Stimulated activated CD4-positive, alpha-beta T cell treated with anti-CD3 and anti-CD28 coated beads, Interleukin-1b, Interleukin-23, amount 100 ng/mL, for 4 hours (primary cell): ENCODE data around the gene TENM3.

Source experiments
- DNase-seq, 2 donors: peaks; one replicate each; pipeline ENCODE4 v3.0.0-alpha.2; 2020; ENCODE audit warnings: low read depth in 2 of 2

Gene TENM3

DNA sequence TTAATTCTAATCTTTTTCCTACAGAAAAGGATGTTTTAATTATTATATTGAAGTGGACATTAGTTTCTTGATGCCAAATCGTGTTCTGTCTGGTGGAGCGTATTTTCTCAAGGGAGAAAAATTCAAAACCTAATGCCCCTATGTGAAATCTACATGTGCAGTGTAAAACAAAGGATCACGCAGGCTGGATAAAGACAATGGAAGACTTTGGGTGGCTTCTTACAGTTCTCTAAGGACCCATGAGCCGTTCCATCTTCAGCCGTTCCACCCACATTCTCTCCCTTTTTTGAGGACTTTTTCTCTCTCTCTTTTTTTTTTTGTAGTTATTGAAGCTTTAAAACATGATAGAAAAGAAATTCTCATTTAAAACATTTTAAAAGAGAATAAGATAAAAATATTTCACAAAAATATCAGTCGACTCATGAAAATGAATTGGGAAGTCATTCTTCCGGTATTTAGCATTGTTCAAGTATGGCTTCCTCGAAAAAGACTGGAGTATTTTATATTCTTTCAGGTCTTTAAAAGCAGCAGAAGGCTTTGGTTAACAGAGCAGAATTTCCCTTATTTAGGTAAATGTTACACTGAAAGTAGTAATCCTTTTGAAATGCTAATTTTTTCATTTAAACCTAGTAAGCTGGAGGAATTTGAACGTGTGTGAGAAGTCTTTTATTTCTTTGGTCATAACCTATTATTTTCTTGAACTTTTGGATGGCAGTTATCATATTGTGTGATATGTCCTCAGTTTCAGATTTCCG is 11.0 kb downstream of the TENM3 start:
- no peak for DNase-seq

DNA sequence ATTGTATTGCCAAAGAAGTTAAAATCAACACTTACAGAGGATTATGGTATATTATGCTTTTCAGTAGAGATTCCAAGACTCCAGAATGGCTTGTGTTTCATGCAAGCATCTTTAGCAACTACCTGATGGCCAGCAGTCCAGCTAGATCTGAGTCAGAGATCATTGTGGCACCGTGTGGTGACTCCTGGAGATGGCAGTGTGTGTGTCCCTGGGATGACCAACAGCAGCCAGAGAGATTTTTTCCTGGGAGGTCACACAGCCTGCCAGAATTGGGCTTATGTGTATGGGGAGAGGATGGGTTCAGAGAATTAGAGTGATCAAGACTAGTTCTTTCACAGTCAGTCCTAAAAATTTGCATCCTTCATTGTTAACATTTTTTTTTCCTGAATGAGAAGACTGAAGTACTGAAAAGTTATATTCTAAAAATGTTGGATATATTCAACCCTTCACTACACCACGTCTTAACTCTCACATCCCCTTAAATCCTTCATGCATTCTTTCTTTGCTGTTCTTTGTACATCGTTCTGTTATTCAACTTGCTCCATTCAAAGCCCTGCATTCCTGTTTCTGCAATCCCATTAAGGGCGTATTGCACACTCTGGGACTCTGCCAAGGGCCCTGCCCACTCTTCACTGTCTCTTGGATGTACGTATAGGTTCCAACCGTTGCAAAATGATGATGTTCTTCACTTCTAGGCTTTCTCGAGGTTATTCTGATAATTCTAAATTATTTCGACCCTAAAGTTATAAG is 12.4 kb downstream of the TENM3 start:
- DNase-seq: no peak

DNA sequence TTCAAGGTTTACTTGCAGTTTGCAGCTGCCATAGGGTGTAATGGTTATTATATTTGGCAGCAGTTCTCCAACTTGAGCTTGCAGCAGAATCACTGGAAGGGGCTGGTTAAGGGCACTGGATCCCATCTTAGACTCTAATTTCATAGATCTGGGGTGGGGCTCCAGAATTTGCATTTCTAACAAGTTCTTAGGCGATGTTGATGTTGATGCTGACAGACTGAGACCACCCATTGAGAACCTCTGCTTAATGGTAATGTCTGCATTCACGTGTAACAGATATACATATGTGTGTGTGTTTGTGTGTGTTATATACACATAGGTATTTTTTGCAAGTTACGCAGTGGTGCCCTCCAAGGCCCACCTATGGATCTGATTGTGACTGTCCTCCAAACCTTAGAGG is 13.8 kb downstream of the TENM3 start:
- DNase-seq: no peak

DNA sequence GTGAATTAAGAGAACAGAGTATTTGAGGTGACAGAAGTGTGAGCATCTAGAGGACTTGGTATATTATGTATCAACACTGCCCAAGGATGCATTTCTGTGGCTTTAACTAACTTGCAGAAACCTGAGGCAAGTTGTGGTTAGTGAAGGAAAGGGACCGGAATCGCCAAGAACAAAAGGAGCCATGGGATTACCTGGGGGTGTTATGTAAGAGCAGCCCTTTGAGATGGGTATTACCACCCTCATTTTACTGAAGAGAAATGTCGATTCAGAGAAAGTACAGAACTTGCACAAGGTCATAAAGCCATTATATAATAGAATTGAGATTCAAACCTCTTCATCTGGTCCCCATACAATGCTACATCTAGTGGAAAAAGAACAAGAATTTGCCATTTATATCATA is 14.3 kb downstream of the TENM3 start:
- no peak for DNase-seq

DNA sequence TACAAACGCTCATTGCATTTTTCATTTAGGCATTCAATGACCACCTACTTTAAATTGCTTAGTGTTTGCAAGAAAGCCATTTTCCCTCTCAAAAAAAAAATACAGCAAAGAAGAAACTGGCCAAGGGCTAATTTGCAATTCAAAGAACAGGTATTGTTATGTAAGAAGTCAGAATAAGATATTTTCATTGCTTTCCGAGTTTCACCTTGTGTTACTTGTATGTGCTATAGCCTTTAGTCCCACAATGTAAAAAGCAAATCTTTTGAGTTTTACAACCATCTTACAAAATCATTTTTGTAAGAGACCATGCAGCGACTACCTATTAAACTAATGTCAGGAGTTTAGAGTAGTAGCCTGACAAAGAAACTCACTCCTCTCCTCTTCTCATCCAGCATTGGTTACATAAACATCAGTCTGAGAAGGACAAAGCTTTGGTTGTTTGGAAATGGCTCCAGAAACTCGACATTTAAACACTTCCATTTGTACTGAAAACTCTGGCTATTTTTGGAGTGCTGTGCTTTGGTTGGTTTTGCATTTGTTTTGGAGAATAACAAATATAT is 15.3 kb downstream of the TENM3 start:
- no peak for DNase-seq

DNA sequence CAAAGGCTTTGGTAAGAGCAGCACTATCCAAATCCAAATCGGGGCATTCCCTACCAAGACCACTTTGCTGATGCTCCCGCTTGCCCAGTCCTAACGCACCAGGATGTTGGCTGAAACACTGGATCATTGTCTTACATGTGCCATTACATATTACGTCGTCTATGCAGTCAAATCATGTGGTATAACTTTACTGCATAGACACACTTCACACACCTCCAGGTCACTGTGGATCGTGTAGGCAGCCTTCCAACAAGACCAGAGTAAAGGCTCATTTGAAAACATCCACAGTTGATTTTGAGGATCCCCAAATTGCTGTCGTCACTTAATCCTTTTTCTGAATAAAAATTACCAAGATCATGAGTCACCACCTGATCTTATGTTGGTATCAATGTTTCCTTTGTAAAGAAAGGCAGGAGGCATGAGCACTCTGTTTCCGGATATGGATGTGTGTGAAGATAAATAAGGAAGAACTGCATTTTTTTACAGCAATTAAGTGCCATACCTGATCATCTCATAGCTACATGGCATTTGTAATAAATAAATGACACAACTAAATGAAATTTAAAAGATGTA is 18.5 kb downstream of the TENM3 start:
- DNase-seq: no peak

DNA sequence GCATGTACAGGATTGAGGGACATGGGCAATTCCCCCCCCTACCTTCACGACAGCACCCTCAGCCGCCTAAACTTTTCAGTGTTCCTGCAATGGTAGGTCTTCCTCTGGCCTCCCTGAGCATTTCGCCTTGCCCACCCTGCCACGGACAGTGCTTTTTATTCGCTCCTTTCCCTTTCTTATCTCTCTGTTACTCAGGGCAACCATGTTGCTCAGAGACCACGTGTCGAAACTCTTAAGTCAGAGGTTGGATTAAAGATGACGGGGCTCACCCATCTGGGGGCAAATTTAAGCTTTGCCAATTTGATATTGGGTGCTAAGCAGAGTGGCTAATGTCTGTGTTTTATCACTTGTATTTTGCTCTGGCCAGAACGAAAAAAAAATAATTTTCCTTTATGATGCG is 20.4 kb downstream of the TENM3 start:
- no peak for DNase-seq

DNA sequence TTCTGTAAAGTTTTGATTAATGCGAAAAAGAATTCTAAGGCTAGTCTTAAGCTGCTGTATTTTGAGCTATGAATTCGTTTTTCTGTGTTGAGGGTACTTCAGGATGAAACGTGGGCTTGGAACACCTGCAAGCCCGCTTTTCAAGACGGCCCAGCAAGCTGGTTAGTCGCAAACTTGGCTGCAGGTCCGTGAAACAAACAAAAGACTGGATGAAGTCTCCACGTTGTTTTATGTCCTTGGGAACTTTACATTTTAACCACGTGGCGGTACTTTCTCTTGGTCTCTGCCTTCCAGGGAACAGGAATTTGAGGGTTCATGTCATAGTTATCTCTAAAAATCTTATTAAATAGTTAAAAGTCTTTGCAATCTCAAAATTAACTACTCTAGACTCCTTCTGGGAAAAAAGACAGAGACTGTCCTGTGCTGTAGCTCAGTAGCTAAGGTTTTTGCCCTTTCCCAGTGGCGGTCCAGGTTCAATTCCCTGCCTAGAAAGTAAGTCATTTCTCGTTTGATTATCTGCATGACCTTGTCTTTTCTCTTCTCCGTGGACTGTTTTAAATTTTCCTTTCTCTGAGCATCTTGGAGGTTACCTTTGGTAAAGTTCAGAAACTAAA is 21.0 kb downstream of the TENM3 start:
- DNase-seq: no peak

DNA sequence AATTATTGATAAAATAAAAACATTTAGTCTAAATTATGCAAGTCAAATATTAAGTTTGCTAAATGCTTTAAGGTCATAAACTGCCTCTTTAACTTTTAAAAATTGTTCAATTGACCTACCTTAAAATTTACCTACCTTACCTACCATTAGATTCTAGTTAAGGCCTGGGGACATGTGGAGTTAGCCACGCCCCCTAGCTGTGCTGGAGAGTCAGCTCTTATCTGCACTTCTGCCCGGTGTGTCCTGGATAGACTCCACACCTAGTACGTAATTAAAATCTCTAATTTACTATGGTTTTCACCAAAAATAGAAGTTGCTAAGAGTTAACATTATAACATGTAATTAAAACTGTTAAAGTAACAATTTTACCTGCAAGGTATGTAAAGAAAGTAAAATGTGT is 22.7 kb downstream of the TENM3 start:
- DNase-seq: no peak

DNA sequence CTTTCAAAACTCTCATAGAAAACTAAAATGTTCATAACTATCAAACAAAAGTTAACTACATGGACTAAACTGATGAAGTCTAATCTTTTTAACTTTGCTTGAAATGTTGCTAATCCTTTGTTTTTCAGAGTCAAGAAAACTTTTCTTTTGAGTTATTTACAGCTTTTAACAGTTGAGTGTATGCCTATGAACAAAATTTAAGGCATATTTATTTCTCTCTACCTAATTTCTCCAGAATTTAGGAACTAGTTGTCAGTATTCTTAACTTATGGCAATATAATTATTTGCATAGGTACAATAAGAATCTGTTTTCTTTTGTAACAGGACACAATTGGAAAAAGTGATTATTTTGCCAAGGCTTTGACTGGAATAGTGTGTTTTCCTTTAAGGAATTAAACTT is 23.8 kb downstream of the TENM3 start:
- DNase-seq: no peak

DNA sequence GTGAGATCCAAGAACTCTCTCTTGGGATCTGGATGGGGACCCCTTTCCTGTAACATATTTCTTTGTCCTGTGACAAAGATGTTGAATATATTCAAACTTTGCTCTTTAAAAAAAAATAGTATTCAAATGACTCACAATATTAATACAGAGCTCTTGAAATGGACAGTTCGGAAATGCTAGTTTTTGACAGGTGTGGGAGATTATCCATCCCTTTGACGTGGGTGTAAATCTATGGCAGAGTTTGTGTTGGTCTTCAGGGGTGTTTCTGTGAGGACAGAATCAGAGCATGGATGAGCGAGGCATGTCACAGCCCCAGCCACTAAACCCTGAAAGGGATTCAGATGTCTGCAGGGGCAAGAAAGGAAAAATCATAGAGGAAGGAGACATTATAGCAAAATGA is 25.8 kb downstream of the TENM3 start:
- no peak for DNase-seq

DNA sequence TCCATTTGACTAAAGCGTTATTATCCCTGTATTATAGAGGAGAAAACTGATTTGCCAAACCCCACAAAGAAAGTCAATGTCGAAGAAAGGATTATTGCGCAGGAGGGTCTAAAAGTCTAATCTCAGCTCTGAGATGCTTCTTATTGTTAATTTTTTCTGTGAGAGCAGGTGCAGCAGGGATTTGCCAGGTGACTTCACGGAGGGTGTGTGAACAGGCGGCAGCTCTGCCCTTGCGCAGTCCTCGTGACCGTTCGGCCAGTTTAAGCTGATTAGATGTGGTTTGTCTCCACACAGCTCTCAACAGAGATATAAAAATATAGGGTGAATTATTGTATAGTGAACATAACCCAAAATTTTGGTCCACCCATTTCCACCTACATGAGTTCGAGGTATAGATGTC is 28.5 kb downstream of the TENM3 start:
- no peak for DNase-seq

DNA sequence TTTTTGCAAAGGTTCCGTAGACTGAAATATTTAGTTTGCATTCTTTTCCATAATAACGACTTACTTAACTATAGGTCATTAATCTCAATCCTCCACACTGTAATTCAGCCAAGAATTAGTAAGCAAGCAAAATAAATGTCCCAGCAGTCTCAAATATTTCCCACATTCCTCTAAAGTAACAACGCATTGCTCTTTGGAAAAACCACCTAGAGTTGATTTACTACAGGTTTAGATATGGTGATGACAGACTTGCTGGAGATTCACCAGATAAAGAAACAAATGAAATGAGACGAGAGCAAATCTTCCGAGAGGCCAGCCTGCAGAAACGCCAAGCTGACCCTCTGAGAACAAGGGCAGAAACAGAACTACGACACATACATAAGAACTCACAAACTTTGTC is 28.9 kb downstream of the TENM3 start:
- DNase-seq: no peak

DNA sequence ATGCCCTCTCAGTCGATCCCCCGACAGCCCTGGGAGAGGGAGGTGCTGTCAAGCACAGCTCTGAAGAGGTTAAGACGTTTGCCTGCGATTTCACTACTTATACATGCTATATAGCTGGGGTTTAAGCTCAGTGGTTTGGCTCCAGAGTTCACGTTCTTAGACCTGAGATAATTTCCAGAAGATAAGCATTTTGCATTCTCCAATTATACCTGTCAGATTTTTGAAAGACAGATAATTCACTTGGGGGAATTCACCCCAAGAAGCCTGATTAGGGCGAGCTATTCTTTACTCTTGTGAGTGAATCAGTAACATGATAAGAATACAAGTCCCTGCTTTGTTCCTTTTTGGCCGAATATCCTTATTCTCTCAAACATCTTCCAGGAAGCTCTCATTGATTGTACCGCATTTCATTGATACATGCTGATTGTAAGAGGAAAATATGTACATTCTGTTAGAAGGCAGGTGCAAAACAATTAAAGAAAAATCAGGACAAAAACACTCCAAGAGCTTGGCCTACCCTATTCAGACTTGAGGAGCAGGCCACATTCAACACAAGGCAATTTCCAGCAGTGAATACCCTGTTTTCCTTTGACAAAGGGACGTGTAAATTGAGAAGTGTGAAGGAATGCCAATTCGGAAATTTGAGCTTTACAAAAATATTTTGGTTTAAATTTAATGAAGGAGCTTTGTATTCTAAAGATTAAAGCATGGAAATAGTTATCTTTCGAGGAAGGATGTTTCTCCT is 30.2 kb downstream of the TENM3 start:
- no peak for DNase-seq

DNA sequence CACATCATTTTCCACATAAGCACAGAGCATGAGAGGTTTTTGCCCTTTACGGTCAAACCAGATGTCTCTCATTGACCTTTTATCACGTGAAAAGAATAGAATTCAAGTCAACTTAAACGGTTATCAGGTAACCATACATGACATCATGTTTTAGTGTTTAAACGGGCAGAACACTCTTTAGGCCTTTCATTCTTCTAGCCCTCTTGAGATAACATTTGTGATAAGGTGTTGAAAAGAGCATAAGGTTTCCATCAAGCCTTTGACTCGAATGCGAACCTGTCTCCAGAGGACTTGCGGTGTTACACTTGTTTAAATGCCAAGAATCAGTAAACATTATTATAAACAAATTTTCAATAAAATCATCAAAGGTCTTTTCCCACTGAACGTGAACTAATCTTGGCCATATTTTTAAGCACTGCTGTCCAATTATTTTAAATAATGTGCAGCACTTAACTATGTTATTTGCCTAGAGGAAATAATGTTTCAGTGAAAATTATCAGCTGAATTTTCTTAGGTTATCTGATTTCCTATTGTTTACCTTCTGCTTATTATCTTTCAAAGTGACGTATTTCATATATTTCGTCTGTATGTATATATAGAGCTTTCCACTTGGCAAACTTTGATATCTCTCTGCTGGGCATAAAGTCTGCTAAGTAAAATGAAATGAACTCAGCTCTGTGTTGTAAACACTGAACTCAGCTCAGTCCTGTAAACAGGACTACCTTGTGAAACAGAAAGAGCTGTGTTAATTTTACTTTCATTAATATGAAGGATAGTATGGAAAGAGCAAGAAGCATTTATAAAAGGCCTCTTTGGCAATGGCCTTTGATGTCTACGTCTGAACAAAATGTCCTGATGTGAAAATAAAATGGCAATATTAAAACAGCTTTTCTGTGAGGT is 33.3 kb downstream of the TENM3 start:
- no peak for DNase-seq

DNA sequence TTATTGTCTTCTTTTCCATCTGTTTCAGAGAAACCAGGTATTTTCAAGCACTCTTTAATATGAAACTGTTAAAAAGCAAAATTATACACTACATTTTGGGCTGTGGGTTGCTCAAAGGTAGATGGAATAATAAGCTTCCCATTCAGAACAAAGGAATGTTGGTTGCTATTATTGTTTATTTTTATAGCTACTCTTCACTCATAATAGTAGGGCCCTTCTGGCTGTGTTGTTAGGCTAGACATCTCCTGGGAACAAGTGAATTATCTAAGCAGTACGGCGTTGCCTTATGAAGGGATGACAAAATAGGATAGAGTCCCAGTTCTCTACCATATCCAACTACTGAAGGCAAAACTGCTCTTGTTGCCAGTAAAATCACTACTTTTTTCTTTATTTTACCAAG is 34.2 kb downstream of the TENM3 start:
- DNase-seq: no peak

DNA sequence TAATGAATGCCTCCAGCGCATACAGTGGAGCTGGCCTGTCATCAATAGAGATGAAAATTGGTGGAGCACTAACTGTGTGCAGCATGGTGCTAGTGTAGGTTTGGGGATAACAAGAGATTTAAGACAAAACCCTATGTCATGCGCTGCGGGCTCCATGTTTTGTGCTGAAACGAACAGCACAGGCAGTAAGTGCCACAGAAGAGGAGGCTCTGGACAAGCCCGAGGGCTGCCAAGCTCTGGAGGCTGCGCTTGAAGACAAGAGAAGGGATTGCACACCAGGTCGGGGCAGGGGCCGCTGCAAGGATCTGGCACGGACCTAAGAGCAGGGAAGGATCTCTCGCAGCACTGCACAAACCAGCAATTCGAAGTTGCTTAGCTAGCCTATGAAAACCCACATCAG is 35.5 kb downstream of the TENM3 start:
- DNase-seq: no peak

DNA sequence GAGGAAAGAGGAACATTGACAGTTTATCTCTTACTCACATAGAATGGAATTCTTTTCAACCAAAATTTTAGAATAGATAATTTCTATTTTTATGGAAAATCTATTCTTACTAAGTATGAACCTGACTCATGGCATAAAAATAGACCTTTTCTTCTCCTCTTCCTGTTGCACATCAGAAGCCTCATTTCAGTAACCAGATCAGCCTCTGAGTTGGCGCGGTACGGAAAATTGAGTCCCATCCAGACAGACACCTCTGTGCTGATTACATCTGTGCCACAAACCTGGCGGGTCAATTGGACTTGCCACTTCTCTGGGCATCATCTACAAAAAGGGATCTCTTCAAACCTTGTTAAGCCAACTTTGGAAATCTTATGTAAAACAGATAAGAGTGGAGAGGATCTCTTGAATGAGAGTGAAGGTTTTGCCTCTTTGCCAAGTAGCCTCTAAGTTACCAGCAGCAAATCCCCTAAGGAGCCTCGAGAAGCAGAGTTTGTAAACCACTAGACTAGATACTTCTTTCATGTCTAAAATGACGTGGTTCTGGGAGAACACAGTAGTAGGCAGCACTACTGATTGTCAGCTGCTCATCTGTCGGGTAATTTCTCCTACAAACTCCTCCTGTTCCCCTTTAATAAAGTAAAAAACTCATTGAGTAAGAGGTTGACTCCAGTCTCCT is 37.4 kb downstream of the TENM3 start:
- DNase-seq: no peak

DNA sequence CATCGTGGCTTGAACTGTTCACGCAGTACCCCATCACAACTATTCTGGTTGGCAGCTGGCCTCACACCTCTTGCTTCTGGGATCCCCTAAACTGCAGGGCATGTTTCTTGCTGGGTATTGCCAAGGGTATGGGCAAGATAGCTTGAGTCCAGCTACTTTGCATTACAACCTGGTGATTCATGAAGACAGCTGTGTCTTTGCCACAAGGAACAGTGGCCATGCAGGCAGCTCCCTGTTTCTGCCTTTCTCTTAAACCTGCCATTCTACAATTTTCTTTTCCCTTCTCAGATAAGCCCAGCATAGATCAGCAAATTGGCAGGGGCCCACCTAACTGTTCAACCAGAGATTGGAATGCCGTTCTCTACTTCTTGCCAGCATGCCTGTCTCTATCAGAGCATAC is 42.8 kb downstream of the TENM3 start:
- DNase-seq: no peak

DNA sequence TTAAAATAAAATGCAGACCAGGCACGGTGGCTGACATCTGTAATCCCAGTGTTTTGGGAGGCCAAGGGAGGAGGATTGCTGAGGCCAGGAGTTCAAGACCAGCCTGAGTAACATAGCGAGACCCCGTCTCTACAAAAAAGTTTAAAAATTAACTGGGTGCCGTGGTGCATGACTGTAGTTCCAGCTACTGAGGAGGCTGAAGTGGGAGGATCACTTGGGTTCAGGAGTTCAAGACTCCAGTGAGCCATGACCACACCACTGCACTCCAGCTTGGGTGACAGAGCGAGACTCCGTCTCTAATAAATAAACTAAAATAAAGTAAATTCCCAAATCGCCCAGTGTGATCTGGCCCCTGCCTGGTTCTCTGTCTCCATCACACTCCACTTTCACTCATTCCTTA is 43.7 kb downstream of the TENM3 start:
- DNase-seq: no peak
